Muscle of back (tissue), 11 donors: ENCODE results near the gene CALML6. TPM values are rescaled to one million over a fixed set of nuclear protein-coding genes. Genes with fewer than 3 reads are reported as not detected.
A peak's percentile ranks its signal among the peaks of the same experiment; 100 is the strongest.
"Not testable (repeated sequence)": the region's sequence is repeated elsewhere in the genome, so short reads cannot be mapped to it uniquely, and the experiment has no call there.

Experiments
- DNase-seq, 3 donors: peaks; one replicate each; pipeline versions ENCODE4 v3.0.0 to v3.0.0-alpha.2; 2013
- polyA plus RNA-seq, 10 donors: library from polyadenylated mRNA; unstranded; fragments of 120-200 nt; gene quantifications; one replicate each; pipeline ENCODE4 v1.2.1, GENCODE V29; 2013; ENCODE audit not compliant: insufficient read length in 10 of 10

The CALML6 gene
- polyA plus RNA-seq, 10 donors, result 107 to 289 (median 184) TPM

- DNase-seq, result no peak
These were observed 8.1 kb downstream of the CALML6 start for GRCh38 chr1:1922956-1923833.

GRCh38 chr1:1924386-1924785 lies 9.3 kb downstream of the CALML6 start:
- DNase-seq, result peak in 1 of 3 donors; percentile 81

GRCh38 chr1:1924849-1925248 lies 9.8 kb downstream of the CALML6 start:
- no peak for DNase-seq

- no peak for DNase-seq
These were observed 10.6 kb downstream of the CALML6 start for GRCh38 chr1:1925437-1926345.

- no peak for DNase-seq
These were observed 11.3 kb downstream of the CALML6 start for GRCh38 chr1:1926346-1926811.

- no peak for DNase-seq
These were observed 12.0 kb downstream of the CALML6 start for GRCh38 chr1:1926886-1927660.

- no peak for DNase-seq
These were observed 12.7 kb downstream of the CALML6 start for GRCh38 chr1:1927751-1928150.

GRCh38 chr1:1928231-1929101 lies 13.4 kb downstream of the CALML6 start:
- DNase-seq, result no peak

GRCh38 chr1:1929102-1929638 lies 14.1 kb downstream of the CALML6 start:
- DNase-seq, result no peak

GRCh38 chr1:1929639-1930545 lies 14.8 kb downstream of the CALML6 start:
- DNase-seq, result peak in 1 of 3 donors; percentile 0

GRCh38 chr1:1934848-1935247 lies 19.8 kb downstream of the CALML6 start:
- DNase-seq, result not testable (repeated sequence)

- no peak for DNase-seq
These were observed 22.0 kb downstream of the CALML6 start for GRCh38 chr1:1937061-1937460.

- DNase-seq, result no peak
These were observed 22.7 kb downstream of the CALML6 start for GRCh38 chr1:1937549-1938275.

- DNase-seq, result no peak
These were observed 23.2 kb downstream of the CALML6 start for GRCh38 chr1:1938276-1938573.

- DNase-seq, result no peak
These were observed 23.7 kb downstream of the CALML6 start for GRCh38 chr1:1938613-1939295.

GRCh38 chr1:1939296-1940122 lies 24.4 kb downstream of the CALML6 start:
- DNase-seq, result no peak

- no peak for DNase-seq
These were observed 25.0 kb downstream of the CALML6 start for GRCh38 chr1:1940123-1940425.
